Esophagus muscularis mucosa (tissue), 4 donors: ENCODE measurements around the gene MEPE. TPM values are rescaled to one million over a fixed set of nuclear protein-coding genes. Genes with fewer than 3 reads are reported as not detected.
"Not testable (repeated sequence)": the region's sequence is repeated elsewhere in the genome, so short reads cannot be mapped to it uniquely, and the experiment has no call there.

Experiments used
- DNase-seq: peaks from one replicate; pipeline ENCODE4 v3.0.0-alpha.2; 2017; ENCODE audit errors: extremely low spot score
- H3K27ac ChIP-seq, 4 donors: fragments of 200-600 bp; sonication (generic); replicated peaks in 1 of 4; 1 replicate in 3 of 4; 2 replicates in 1 of 4; pipeline ENCODE4 v1.5.1; 2016 to 2019; ENCODE audit warnings: mild to moderate bottlenecking in 1 of 4
- H3K27me3 ChIP-seq, 4 donors: fragments of 200-600 bp; sonication (generic); one replicate each; pipeline versions ENCODE4 v1.5.1 to v1.6.0; 2016 to 2019
- H3K36me3 ChIP-seq, 4 donors: fragments of 200-600 bp; sonication (generic); one replicate each; pipeline ENCODE4 v1.5.1; 2016 to 2019
- H3K4me1 ChIP-seq, 4 donors: fragments of 200-600 bp; sonication (generic); one replicate each; pipeline ENCODE4 v1.5.1; 2016 to 2019
- H3K4me3 ChIP-seq, 4 donors: fragments of 200-600 bp; sonication (generic); 1 replicate in 2 of 4; 2 replicates in 2 of 4; pipeline ENCODE4 v1.5.1; 2016 to 2019; ENCODE audit warnings: mild to moderate bottlenecking in 4 of 4, moderate library complexity in 1 of 4
- H3K9me3 ChIP-seq, 4 donors: fragments of 200-600 bp; sonication (generic); 1 replicate in 3 of 4; 2 replicates in 1 of 4; pipeline ENCODE4 v1.5.1; 2016 to 2019
- CTCF ChIP-seq, 3 experiments: fragments of 200-600 bp in 2 of 3; fragments of 450-650 bp in 1 of 3; sonication (generic) in 2 of 3; IDR thresholded peaks; one replicate each; pipeline ENCODE4 v1.5.1; 2017 to 2019; ENCODE audit warnings: antibody characterized with exemption in 3 of 3, mild to moderate bottlenecking in 2 of 3, moderate library complexity in 1 of 3
- EP300 ChIP-seq: sonication (generic); formaldehyde crosslinking; IDR thresholded peaks from one replicate; pipeline ENCODE4 v1.6.1; 2017; ENCODE audit warnings: antibody characterized with exemption
- POLR2A ChIP-seq: fragments of 450-650 bp; IDR thresholded peaks from one replicate; pipeline ENCODE4 v1.6.1; 2017; ENCODE audit warnings: antibody characterized with exemption, moderate library complexity, mild to moderate bottlenecking, low read depth
- POLR2AphosphoS5 ChIP-seq, 2 donors: sonication (generic); formaldehyde crosslinking; IDR thresholded peaks; one replicate each; pipeline ENCODE4 v1.6.1; 2017; ENCODE audit warnings: antibody characterized with exemption in 2 of 2
- WGBS: methylation state at CpG from one replicate; pipeline ENCODE4 v1.1.5; 2018; 5-methylcytosine and 5-hydroxymethylcytosine counted together
- intact Hi-C: fragments of 100-400 bp; cut with DNase I; formaldehyde crosslinking; loops from one replicate; pipeline ENCODE4 v1.15.1; 2023
- total RNA-seq, 4 donors: library from RNA; depleted of rRNA; stranded (reverse); fragments of >200 nt; gene quantifications; one replicate each; pipeline versions ENCODE4 v1.1.0 to v1.2.1, GENCODE V29; 2016

The MEPE gene
- total RNA-seq, 4 donors from 2014 or later, result not detected

GRCh38 chr4:87881115-87881514, 48.3 kb downstream of the MEPE start:
- 80% methylated on average over 1 of the region's 1 CpG for WGBS
- intact Hi-C loops, result no loop called here
- Histone ChIP-seq H3K4me1 (no peaks in the 10 kb centered on the region), H3K36me3 (no peaks in the 10 kb centered on the region), H3K27me3 (no peaks in the 10 kb centered on the region), H3K9me3 (no peaks in the 10 kb centered on the region), H3K4me3 (no peak overlapping the region), H3K27ac (no peak overlapping the region)
- TF ChIP-seq POLR2A, result no peak
- TF ChIP-seq POLR2AphosphoS5 (IDR thresholded peaks at IDR 0.05), result no peak
- no peak for TF ChIP-seq EP300
- DNase-seq, result no peak

- H3K27ac ChIP-seq, result no peak overlapping the region
- H3K4me3 ChIP-seq, result no peak overlapping the region
- TF ChIP-seq CTCF (IDR thresholded peaks at IDR 0.05) (no peak), EP300 (no peak), POLR2A (no peak), POLR2AphosphoS5 (IDR thresholded peaks at IDR 0.05) (no peak)
These were observed 49.6 kb downstream of the MEPE start for GRCh38 chr4:87882321-87882720.

GRCh38 chr4:87882861-87883260, 50.1 kb downstream of the MEPE start:
- Histone ChIP-seq H3K27ac (no peak overlapping the region), H3K4me1 (no peaks in the 10 kb centered on the region), H3K9me3 (no peaks in the 10 kb centered on the region), H3K36me3 (no peaks in the 10 kb centered on the region), H3K27me3 (no peaks in the 10 kb centered on the region), H3K4me3 (no peak overlapping the region)
- intact Hi-C loops, result no loop called here
- no peak for DNase-seq
- WGBS, result 63% methylated on average over 2 of the region's 2 CpGs
- TF ChIP-seq CTCF (IDR thresholded peaks at IDR 0.05) (no peak), EP300 (no peak), POLR2A (no peak), POLR2AphosphoS5 (IDR thresholded peaks at IDR 0.05) (no peak)

More at GRCh38 chr4:87882321-87882720, 49.6 kb downstream of the MEPE start:
- intact Hi-C loops, result no loop called here
- no peaks in the 10 kb centered on the region for H3K9me3 ChIP-seq
- H3K36me3 ChIP-seq, result no peaks in the 10 kb centered on the region
- H3K27me3 ChIP-seq, result no peaks in the 10 kb centered on the region
- no peak for DNase-seq
- no peaks in the 10 kb centered on the region for H3K4me1 ChIP-seq
- 33% methylated on average over 1 of the region's 1 CpG for WGBS

GRCh38 chr4:87884976-87885549, 52.3 kb downstream of the MEPE start:
- intact Hi-C loops, result no loop called here
- WGBS, result 68% methylated on average over 9 of the region's 9 CpGs
- Histone ChIP-seq H3K9me3 (peaks cover 0 to 3% (median 0%) of the 10 kb centered on the region in 4 donors), H3K4me1 (no peaks in the 10 kb centered on the region), H3K4me3 (no peak overlapping the region), H3K27ac (no peak overlapping the region), H3K36me3 (no peaks in the 10 kb centered on the region), H3K27me3 (no peaks in the 10 kb centered on the region)
- no peak for TF ChIP-seq EP300
- no peak for TF ChIP-seq CTCF (IDR thresholded peaks at IDR 0.05)
- no peak for TF ChIP-seq POLR2AphosphoS5 (IDR thresholded peaks at IDR 0.05)
- no peak for TF ChIP-seq POLR2A
- no peak for DNase-seq

GRCh38 chr4:87886083-87886482, 53.3 kb downstream of the MEPE start:
- no peak overlapping the region for H3K4me3 ChIP-seq
- no peaks in the 10 kb centered on the region for H3K36me3 ChIP-seq
- 89% methylated on average over 6 of the region's 6 CpGs for WGBS
- H3K27ac ChIP-seq, result no peak overlapping the region
- H3K9me3 ChIP-seq, result peaks cover 0 to 3% (median 0%) of the 10 kb centered on the region in 4 donors
- DNase-seq, result no peak
- intact Hi-C loops, result no loop called here
- no peaks in the 10 kb centered on the region for H3K4me1 ChIP-seq
- TF ChIP-seq POLR2AphosphoS5 (IDR thresholded peaks at IDR 0.05), result no peak
- TF ChIP-seq CTCF (IDR thresholded peaks at IDR 0.05), result no peak
- TF ChIP-seq EP300, result no peak
- no peak for TF ChIP-seq POLR2A
- H3K27me3 ChIP-seq, result no peaks in the 10 kb centered on the region

- H3K36me3 ChIP-seq, intact Hi-C loops, H3K27me3 ChIP-seq, H3K4me1 ChIP-seq, H3K4me3 ChIP-seq, DNase-seq, H3K27ac ChIP-seq, H3K9me3 ChIP-seq: not testable (repeated sequence)
These were observed 58.0 kb downstream of the MEPE start for GRCh38 chr4:87890753-87891152.
